ENCODE results near the gene C2CD2L.

- TF ChIP-seq CTCF (IDR thresholded peaks at IDR 0.05; ENCODE audit: low read depth, low read length, missing input control): no peak
- no peak for TF ChIP-seq YY1 (IDR thresholded peaks at IDR 0.05)
- TF ChIP-seq TAF1 (conservative IDR thresholded peaks at IDR 0.05): no peak
- no peak for TF ChIP-seq REST (IDR thresholded peaks at IDR 0.05)
- TF ChIP-seq SP1 (IDR thresholded peaks at IDR 0.05): no peak
- no peak for TF ChIP-seq JUND (IDR thresholded peaks at IDR 0.05)
- TF ChIP-seq RXRA (IDR thresholded peaks at IDR 0.05): no peak
Measured at GRCh38 chr11:119121811-119122124, 14.6 kb downstream of the C2CD2L start.

Measured in liver (tissue), 3 donors.